Measurements from ENCODE around the gene TRANK1. TPM values are rescaled to one million over a fixed set of nuclear protein-coding genes. Genes with fewer than 3 reads are reported as not detected.

The TRANK1 gene
- total RNA-seq, 5 donors from 2014 or later (not counting 1 experiment from before 2014, with no cell fraction given), result 96.0 to 160 (median 127) TPM

GRCh38 chr3:36989568-36989967 lies 44.7 kb upstream of the TRANK1 start:
- POLR2A ChIA-PET, result interaction anchor here in 1 of 2 donors (0.6 to 0.9 kb wide), 4 partner anchors 22 to 1083 kb away, joined by 3 to 6 read pairs (median 6); partner anchors contain the start of gene PLCD1
- Histone ChIP-seq H3K27ac (ENCODE audit: low read length) (no peak overlapping the region), H3K36me3 (ENCODE audit: control insufficient read depth in 2 of 2, extremely low read depth in 1 of 2, insufficient read depth in 1 of 2, low read length in 1 of 2) (peaks cover 5 to 41% of the 10 kb centered on the region in 2 donors), H3K27me3 (replicated peaks in 1 of 2; ENCODE audit: control insufficient read depth in 2 of 2, extremely low read depth in 1 of 2, insufficient read depth in 2 of 2, low read length in 1 of 2) (no peaks in the 10 kb centered on the region), H3K4me1 (ENCODE audit: control insufficient read depth in 1 of 2, extremely low read depth in 1 of 2, insufficient read depth in 2 of 2, low read length in 2 of 2) (peaks cover 20 to 52% of the 10 kb centered on the region in 2 experiments), H3K9me3 (no peaks in the 10 kb centered on the region), H3K4me3 (ENCODE audit: control insufficient read depth in 1 of 2, extremely low read depth in 1 of 2, low read length in 1 of 2) (no peak overlapping the region)
- no peak for DNase-seq
- H3K4me3 Mint-ChIP-seq, result peak overlapping the region; percentile 43 to 62 (median 58)
- ATAC-seq (replicated peaks in 1 of 4), result no peak
- peaks cover 32 to 42% (median 41%) of the 10 kb centered on the region in 3 donors for H3K4me1 Mint-ChIP-seq
- H3K27ac Mint-ChIP-seq, result peak overlapping the region in 1 of 2 donors; percentile 52
- H3K9me3 Mint-ChIP-seq, result no peaks in the 10 kb centered on the region
- CTCF ChIA-PET, result interaction anchor here (0.6 to 1.7 kb wide), 5 partner anchors 30 to 289 kb away, joined by 3 to 8 read pairs (median 3); no protein-coding TSS in a partner anchor
- no peaks in the 10 kb centered on the region for H3K27me3 Mint-ChIP-seq
- H3K36me3 Mint-ChIP-seq, result peaks cover 37% of the 10 kb centered on the region

GRCh38 chr3:36989005-36989404 lies 44.2 kb upstream of the TRANK1 start:
- Histone ChIP-seq H3K4me3 (ENCODE audit: control insufficient read depth in 1 of 2, extremely low read depth in 1 of 2, low read length in 1 of 2) (no peak overlapping the region), H3K27me3 (replicated peaks in 1 of 2; ENCODE audit: control insufficient read depth in 2 of 2, extremely low read depth in 1 of 2, insufficient read depth in 2 of 2, low read length in 1 of 2) (no peaks in the 10 kb centered on the region), H3K9me3 (no peaks in the 10 kb centered on the region), H3K4me1 (ENCODE audit: control insufficient read depth in 1 of 2, extremely low read depth in 1 of 2, insufficient read depth in 2 of 2, low read length in 2 of 2) (peaks cover 19 to 47% of the 10 kb centered on the region in 2 experiments), H3K27ac (ENCODE audit: low read length) (no peak overlapping the region), H3K36me3 (ENCODE audit: control insufficient read depth in 2 of 2, extremely low read depth in 1 of 2, insufficient read depth in 1 of 2, low read length in 1 of 2) (peaks cover 5 to 44% of the 10 kb centered on the region in 2 donors)
- Mint-ChIP-seq H3K9me3 (no peaks in the 10 kb centered on the region), H3K4me1 (peaks cover 32 to 42% (median 41%) of the 10 kb centered on the region in 3 donors), H3K4me3 (peak overlapping the region; percentile 43 to 62 (median 58)), H3K36me3 (peaks cover 42% of the 10 kb centered on the region), H3K27ac (peak overlapping the region; percentile 25 to 52), H3K27me3 (no peaks in the 10 kb centered on the region)
- ChIA-PET POLR2A (interaction anchor here (0.6 to 1.1 kb wide), 9 partner anchors 9 to 1082 kb away, joined by 3 to 8 read pairs (median 6); partner anchors contain the start of gene PLCD1 (in 1 of the 2)), CTCF (interaction anchor here (0.6 to 1.7 kb wide), 8 partner anchors 30 to 288 kb away, joined by 3 to 8 read pairs (median 4); no protein-coding TSS in a partner anchor)
- DNase-seq, result no peak
- WGBS (ENCODE audit: insufficient coverage), result no CpG with 5 or more reads among the region's 3 CpGs
- ATAC-seq (replicated peaks in 1 of 4), result no peak

GRCh38 chr3:36988356-36988755 lies 43.5 kb upstream of the TRANK1 start:
- 19% methylated on average over 2 of the region's 2 CpGs for WGBS (ENCODE audit: insufficient coverage)
- Histone ChIP-seq H3K27me3 (replicated peaks in 1 of 2; ENCODE audit: control insufficient read depth in 2 of 2, extremely low read depth in 1 of 2, insufficient read depth in 2 of 2, low read length in 1 of 2) (no peaks in the 10 kb centered on the region), H3K4me1 (ENCODE audit: control insufficient read depth in 1 of 2, extremely low read depth in 1 of 2, insufficient read depth in 2 of 2, low read length in 2 of 2) (peaks cover 19 to 44% of the 10 kb centered on the region in 2 experiments), H3K9me3 (no peaks in the 10 kb centered on the region), H3K36me3 (ENCODE audit: control insufficient read depth in 2 of 2, extremely low read depth in 1 of 2, insufficient read depth in 1 of 2, low read length in 1 of 2) (peaks cover 5 to 51% of the 10 kb centered on the region in 2 donors), H3K4me3 (ENCODE audit: control insufficient read depth in 1 of 2, extremely low read depth in 1 of 2, low read length in 1 of 2) (no peak overlapping the region), H3K27ac (ENCODE audit: low read length) (peak overlapping the region; percentile 1)
- Mint-ChIP-seq H3K9me3 (no peaks in the 10 kb centered on the region), H3K27ac (peak overlapping the region; percentile 18 to 27), H3K36me3 (peaks cover 49% of the 10 kb centered on the region), H3K27me3 (no peaks in the 10 kb centered on the region), H3K4me1 (peaks cover 32 to 42% (median 41%) of the 10 kb centered on the region in 3 donors), H3K4me3 (peak overlapping the region; percentile 21 to 57 (median 43))
- ChIA-PET POLR2A (interaction anchor here (0.6 to 1.1 kb wide), 4 partner anchors 12 to 1047 kb away, joined by 3 to 8 read pairs (median 6); no protein-coding TSS in a partner anchor), CTCF (interaction anchor here (0.9 to 1.7 kb wide), 3 partner anchors 29 to 125 kb away, joined by 3 to 6 read pairs (median 3); no protein-coding TSS in a partner anchor)
- ATAC-seq (replicated peaks in 1 of 4) (no peak), DNase-seq (peak in 1 of 35 experiments; percentile 45)

GRCh38 chr3:36981006-36981405 lies 36.2 kb upstream of the TRANK1 start:
- Mint-ChIP-seq H3K4me3 (no peak overlapping the region), H3K27ac (no peak overlapping the region), H3K27me3 (no peaks in the 10 kb centered on the region), H3K36me3 (peaks cover 49% of the 10 kb centered on the region), H3K4me1 (peaks cover 0 to 6% (median 5%) of the 10 kb centered on the region in 3 donors), H3K9me3 (peaks cover 10 to 13% (median 12%) of the 10 kb centered on the region in 3 donors)
- ChIA-PET CTCF (interaction anchor here (0.7 kb wide), 2 partner anchors 23 to 55 kb away, joined by 3 to 5 read pairs; no protein-coding TSS in a partner anchor), POLR2A (no interaction called here)
- peaks cover 0 to 41% of the 10 kb centered on the region in 2 donors for H3K36me3 ChIP-seq (ENCODE audit: control insufficient read depth in 2 of 2, extremely low read depth in 1 of 2, insufficient read depth in 1 of 2, low read length in 1 of 2)
- H3K9me3 ChIP-seq, result no peaks in the 10 kb centered on the region
- H3K27ac ChIP-seq (ENCODE audit: low read length), result no peak overlapping the region
- no peak overlapping the region for H3K4me3 ChIP-seq (ENCODE audit: control insufficient read depth in 1 of 2, extremely low read depth in 1 of 2, low read length in 1 of 2)
- H3K27me3 ChIP-seq (replicated peaks in 1 of 2; ENCODE audit: control insufficient read depth in 2 of 2, extremely low read depth in 1 of 2, insufficient read depth in 2 of 2, low read length in 1 of 2), result no peaks in the 10 kb centered on the region
- 100% methylated on average over 2 of the region's 4 CpGs for WGBS (ENCODE audit: insufficient coverage)
- ATAC-seq (replicated peaks in 1 of 4), result no peak
- H3K4me1 ChIP-seq (ENCODE audit: control insufficient read depth in 1 of 2, extremely low read depth in 1 of 2, insufficient read depth in 2 of 2, low read length in 2 of 2), result no peaks in the 10 kb centered on the region
- DNase-seq, result no peak

- H3K27ac Mint-ChIP-seq, result no peak overlapping the region
Observed at GRCh38 chr3:36973139-36973538, 28.3 kb upstream of the TRANK1 start.

GRCh38 chr3:36972163-36972562 lies 27.3 kb upstream of the TRANK1 start:
- Mint-ChIP-seq H3K36me3 (peaks cover 15% of the 10 kb centered on the region), H3K27ac (no peak overlapping the region), H3K4me1 (peaks cover 17 to 30% (median 24%) of the 10 kb centered on the region in 3 donors), H3K27me3 (no peaks in the 10 kb centered on the region), H3K4me3 (no peak overlapping the region), H3K9me3 (no peaks in the 10 kb centered on the region)
- POLR2A ChIA-PET, result no interaction called here
- H3K4me3 ChIP-seq (ENCODE audit: control insufficient read depth in 1 of 2, extremely low read depth in 1 of 2, low read length in 1 of 2), result no peak overlapping the region
- no peaks in the 10 kb centered on the region for H3K27me3 ChIP-seq (replicated peaks in 1 of 2; ENCODE audit: control insufficient read depth in 2 of 2, extremely low read depth in 1 of 2, insufficient read depth in 2 of 2, low read length in 1 of 2)
- no CpG with 5 or more reads among the region's 2 CpGs for WGBS (ENCODE audit: insufficient coverage)
- no peaks in the 10 kb centered on the region for H3K36me3 ChIP-seq (ENCODE audit: control insufficient read depth in 2 of 2, extremely low read depth in 1 of 2, insufficient read depth in 1 of 2, low read length in 1 of 2)
- DNase-seq, result no peak
- H3K9me3 ChIP-seq, result no peaks in the 10 kb centered on the region
- no peak for ATAC-seq (replicated peaks in 1 of 4)
- no peak overlapping the region for H3K27ac ChIP-seq (ENCODE audit: low read length)
- H3K4me1 ChIP-seq (ENCODE audit: control insufficient read depth in 1 of 2, extremely low read depth in 1 of 2, insufficient read depth in 2 of 2, low read length in 2 of 2), result peaks cover 4 to 9% of the 10 kb centered on the region in 2 experiments
- CTCF ChIA-PET, result no interaction called here

More at GRCh38 chr3:36973139-36973538, 28.3 kb upstream of the TRANK1 start:
- peaks cover 15% of the 10 kb centered on the region for H3K36me3 Mint-ChIP-seq
- H3K4me3 Mint-ChIP-seq, result no peak overlapping the region
- H3K27me3 Mint-ChIP-seq, result no peaks in the 10 kb centered on the region
- WGBS (ENCODE audit: insufficient coverage), result no CpG with 5 or more reads among the region's 1 CpG
- Histone ChIP-seq H3K27me3 (replicated peaks in 1 of 2; ENCODE audit: control insufficient read depth in 2 of 2, extremely low read depth in 1 of 2, insufficient read depth in 2 of 2, low read length in 1 of 2) (no peaks in the 10 kb centered on the region), H3K27ac (ENCODE audit: low read length) (no peak overlapping the region), H3K9me3 (no peaks in the 10 kb centered on the region), H3K36me3 (ENCODE audit: control insufficient read depth in 2 of 2, extremely low read depth in 1 of 2, insufficient read depth in 1 of 2, low read length in 1 of 2) (no peaks in the 10 kb centered on the region), H3K4me3 (ENCODE audit: control insufficient read depth in 1 of 2, extremely low read depth in 1 of 2, low read length in 1 of 2) (no peak overlapping the region), H3K4me1 (ENCODE audit: control insufficient read depth in 1 of 2, extremely low read depth in 1 of 2, insufficient read depth in 2 of 2, low read length in 2 of 2) (peaks cover 4 to 9% of the 10 kb centered on the region in 2 experiments)
- ChIA-PET CTCF (interaction anchor here in 1 of 2 donors (1.0 kb wide), 1 partner anchor 81 kb away, joined by 4 read pairs; no protein-coding TSS in a partner anchor), POLR2A (no interaction called here)
- peaks cover 17 to 30% (median 24%) of the 10 kb centered on the region in 3 donors for H3K4me1 Mint-ChIP-seq
- ATAC-seq (replicated peaks in 1 of 4), result no peak
- no peak for DNase-seq
- no peaks in the 10 kb centered on the region for H3K9me3 Mint-ChIP-seq

All from T-cell (primary cell).